Testis (tissue), 2 donors: ENCODE results near the gene PSD2.

Source experiments
- POLR2A ChIP-seq: fragments of 450-650 bp; IDR thresholded peaks from one replicate; pipeline ENCODE4 v1.6.1; 2017; ENCODE audit warnings: antibody characterized with exemption, mild to moderate bottlenecking, moderate library complexity
- TF ChIP-seq, protein P1 (sequence below), 3 experiments: fragments of 450-650 bp in 2 of 3; fragments of 200-600 bp in 1 of 3; sonication (generic) in 1 of 3; IDR thresholded peaks; one replicate each; pipeline ENCODE4 v1.5.1; 2016 to 2019; ENCODE audit warnings: antibody characterized with exemption in 3 of 3, mild to moderate bottlenecking in 2 of 3, moderate library complexity in 1 of 3

DNA sequence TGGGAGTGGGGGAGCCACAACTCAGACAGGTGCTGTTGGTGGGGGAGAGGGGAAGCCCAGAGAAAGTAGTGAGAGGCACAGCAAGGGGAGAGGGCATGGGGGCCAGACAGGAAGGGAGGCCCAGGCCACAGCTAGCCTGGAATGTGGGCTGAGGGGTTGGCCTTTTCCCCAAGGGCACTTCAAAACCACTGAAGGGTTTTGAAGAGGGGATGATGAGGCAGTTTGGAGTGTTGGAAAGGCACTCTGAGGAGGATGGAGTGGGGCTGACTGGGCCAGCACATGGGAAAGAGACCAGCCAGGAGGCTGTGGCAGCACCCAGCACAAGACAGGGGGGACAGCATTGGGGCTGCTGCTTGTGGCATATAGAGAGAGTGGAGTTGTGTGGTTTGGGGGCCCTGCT lies 3.8 kb downstream of the PSD2 start:
- TF ChIP-seq, protein P1, sequence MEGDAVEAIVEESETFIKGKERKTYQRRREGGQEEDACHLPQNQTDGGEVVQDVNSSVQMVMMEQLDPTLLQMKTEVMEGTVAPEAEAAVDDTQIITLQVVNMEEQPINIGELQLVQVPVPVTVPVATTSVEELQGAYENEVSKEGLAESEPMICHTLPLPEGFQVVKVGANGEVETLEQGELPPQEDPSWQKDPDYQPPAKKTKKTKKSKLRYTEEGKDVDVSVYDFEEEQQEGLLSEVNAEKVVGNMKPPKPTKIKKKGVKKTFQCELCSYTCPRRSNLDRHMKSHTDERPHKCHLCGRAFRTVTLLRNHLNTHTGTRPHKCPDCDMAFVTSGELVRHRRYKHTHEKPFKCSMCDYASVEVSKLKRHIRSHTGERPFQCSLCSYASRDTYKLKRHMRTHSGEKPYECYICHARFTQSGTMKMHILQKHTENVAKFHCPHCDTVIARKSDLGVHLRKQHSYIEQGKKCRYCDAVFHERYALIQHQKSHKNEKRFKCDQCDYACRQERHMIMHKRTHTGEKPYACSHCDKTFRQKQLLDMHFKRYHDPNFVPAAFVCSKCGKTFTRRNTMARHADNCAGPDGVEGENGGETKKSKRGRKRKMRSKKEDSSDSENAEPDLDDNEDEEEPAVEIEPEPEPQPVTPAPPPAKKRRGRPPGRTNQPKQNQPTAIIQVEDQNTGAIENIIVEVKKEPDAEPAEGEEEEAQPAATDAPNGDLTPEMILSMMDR (IDR thresholded peaks at IDR 0.05), result no peak
- no peak for TF ChIP-seq POLR2A
